Stimulated activated CD8-positive, alpha-beta memory T cell treated with anti-CD3 and anti-CD28 coated beads, Interleukin-2, amount 100 ng/mL, for 1 hour (primary cell): ENCODE measurements around the gene PTGDS.

Source experiments
- DNase-seq, 2 donors: peaks; one replicate each; pipeline ENCODE4 v3.0.0-alpha.2; 2020; ENCODE audit warnings: low read depth in 2 of 2

PTGDS gene

DNA sequence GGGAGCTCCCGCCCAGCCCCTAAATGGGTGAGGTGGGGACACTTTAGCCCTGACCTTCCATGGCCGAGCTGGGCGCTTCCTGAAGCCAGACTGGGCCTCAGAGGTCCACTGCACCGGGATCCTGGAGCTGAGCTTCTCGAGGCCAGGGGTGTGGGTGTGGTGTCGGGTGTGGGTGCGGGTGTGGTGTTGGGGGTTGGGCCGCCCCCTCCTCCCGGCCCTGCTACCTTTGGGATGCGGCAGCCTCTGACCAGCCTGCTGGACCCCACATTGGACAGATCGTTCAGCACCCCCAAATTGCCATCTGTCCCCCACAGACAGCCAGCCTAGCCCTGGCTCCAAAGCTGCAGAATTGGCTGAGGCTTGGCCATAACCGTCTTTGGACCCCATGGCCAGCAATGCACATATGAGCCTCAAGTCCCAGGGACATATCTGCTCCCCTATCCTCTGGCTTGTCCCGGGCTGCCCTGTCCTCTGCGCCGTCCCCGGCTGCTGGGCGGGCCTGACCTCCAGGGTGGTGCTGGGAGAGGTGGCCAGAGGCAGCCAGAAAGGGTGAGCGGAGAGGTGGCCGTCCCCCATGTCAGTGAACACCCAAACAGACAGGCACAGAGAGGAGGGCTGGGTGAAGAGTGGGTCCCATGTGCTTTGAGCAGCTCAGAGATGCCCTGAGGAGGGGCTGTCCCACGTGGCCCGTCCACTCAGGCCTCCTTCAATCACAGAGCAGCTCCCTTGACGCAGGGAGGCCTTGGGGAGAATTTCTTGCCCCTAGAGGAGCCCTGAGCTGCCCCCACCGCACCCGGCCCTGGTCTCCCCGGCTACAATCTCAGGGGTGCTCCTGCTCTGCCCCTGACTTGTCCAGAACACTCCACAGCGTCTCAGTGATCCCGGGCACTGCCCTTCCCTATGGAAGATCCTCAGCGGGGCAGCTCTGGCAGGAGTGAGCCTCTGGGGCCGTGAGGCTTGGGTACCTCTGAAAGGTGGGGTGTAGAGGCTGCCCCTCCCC lies 3.4 kb upstream of the PTGDS start:
- no peak for DNase-seq

- no peak for DNase-seq
Observed at GRCh38 chr9:136974817-136975535, 2.3 kb upstream of the PTGDS start.

DNA sequence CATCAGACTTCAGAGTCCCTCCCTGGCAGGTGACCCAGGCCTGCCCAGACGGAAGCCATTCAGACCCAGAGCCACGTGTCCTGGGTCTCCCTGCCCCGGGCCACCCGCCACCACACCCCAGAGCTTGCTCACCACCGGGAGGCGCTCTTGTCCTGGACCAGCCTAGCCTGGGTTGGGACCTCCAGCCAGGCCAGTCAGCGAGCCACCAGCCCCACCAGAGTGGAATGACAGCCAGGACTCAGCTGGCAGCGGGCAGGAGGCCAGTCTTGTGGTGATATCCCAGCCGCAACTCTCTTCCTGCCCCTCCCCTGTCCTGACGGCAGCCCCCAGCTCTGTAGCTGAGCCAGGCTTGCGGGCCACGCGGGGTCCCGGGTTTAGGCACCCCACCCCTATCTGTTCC lies 1.7 kb upstream of the PTGDS start:
- DNase-seq = no peak

DNA sequence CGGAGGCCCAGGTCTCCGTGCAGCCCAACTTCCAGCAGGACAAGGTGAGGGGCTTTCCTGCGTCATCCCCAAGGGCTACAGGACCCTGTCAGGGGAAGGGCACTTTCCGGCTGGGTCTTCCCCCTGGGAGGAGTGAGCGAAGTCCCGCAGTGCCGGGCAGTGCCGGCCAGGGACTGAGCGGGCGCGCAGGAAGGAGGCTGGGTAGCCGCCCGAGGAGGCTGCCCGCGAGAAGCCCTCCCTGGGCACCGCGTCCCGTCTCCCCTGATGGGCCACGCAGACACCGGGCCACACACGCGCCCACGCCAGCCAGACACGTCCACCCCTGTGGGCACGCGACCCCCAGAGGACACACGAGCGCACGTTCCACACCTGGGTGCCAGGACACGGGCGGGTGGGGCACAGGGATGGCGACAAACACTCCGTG lies 357 bp downstream of the PTGDS start:
- DNase-seq = no peak

DNA sequence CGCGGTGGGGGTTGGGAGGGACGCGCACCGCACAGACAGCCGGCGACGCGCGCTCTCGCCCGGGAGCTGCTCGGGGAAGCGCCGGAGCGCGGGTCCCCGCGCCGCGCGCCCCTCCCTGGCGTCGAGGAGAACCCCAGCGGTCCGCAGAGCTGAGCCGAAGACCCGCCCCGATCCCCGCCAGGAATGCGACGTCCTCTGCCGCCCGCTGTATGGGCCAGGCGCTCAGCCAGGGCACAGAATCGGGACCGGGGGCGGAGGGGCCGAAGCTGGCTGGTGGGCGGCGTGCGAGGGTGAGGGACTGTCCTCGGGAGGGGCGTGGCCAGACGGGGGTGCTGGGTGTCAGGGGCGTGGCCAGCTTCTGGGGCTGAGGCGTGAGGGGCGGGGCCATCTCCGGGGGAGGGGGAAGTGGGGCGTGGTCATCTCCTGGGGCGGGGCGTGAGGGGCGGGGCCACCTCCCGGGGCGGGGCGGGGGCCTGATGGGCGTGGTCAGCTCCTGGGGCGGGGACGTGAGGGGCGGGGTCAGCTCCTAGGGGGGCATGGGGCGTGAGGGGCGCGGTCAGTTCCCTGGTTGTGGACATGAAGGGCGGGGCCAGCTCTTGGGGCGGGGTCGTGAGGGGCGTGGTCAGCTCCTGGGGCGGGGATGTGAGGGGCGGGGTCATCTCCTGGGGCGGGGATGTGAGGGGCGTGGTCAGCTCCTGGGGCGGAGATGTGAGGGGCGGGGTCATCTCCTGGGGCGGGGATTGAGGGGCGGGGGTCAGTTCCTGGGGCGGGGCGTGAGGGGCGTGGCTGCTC lies 965 bp downstream of the PTGDS start:
- DNase-seq = peak; percentile 57 to 66

DNA sequence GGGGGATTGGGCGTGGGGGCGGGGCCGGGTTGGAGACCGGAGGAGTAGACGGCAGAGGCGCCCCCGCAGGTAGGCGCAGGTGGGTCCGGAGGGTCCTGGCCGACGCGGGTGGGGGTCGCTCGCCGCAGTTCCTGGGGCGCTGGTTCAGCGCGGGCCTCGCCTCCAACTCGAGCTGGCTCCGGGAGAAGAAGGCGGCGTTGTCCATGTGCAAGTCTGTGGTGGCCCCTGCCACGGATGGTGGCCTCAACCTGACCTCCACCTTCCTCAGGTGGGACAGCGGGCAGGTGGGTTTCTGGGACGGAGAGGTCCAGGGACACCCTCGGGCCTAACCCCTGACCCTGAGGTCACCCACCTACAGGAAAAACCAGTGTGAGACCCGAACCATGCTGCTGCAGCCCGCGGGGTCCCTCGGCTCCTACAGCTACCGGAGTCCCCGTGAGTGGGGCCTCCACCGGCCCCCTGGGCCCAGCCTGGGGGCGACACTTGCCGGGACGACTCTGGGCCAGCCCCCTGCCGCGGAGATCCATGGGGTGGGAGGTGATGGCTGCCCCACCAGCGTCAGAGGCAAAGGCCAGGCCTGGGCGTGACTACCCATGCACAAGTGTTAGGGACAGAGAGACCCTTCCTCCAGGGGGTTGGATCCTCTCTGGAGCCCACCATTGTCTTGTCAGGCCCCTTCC lies 1.7 kb downstream of the PTGDS start:
- DNase-seq = no peak

DNA sequence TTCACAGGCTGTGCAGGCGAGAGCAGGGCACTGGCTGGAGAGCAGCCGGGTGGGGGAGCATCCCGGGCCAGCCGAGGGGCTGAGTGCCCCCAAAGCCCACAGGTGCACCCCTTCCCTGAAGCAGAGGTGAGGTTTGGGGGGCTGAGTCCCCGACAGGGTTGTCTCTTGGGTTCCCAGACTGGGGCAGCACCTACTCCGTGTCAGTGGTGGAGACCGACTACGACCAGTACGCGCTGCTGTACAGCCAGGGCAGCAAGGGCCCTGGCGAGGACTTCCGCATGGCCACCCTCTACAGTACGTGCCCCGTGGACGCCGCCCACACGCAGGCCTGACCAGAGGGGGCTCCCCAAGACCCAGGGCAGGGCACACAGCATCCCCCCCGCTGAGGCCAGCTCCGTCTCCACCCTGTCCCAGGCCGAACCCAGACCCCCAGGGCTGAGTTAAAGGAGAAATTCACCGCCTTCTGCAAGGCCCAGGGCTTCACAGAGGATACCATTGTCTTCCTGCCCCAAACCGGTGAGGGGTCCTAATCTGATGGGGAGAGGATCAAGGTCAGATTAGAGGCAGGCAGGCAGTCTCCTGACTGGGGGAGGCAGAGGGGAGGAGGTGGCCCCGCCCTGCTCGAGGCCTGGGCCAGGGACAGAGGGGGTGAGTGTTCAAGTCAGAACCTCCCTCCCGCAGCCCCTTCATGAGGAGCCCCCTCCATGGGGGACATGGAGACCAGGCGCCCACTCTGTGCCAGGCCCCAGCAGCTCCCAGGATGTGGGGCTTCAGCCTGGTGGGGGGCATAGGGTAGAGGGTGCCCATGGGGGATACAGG lies 2.7 kb downstream of the PTGDS start:
- DNase-seq = no peak

GRCh38 chr9:136980669-136981478 lies 3.6 kb downstream of the PTGDS start:
- DNase-seq = no peak

- DNase-seq = no peak
Observed at GRCh38 chr9:136981588-136982231, 4.4 kb downstream of the PTGDS start.

DNA sequence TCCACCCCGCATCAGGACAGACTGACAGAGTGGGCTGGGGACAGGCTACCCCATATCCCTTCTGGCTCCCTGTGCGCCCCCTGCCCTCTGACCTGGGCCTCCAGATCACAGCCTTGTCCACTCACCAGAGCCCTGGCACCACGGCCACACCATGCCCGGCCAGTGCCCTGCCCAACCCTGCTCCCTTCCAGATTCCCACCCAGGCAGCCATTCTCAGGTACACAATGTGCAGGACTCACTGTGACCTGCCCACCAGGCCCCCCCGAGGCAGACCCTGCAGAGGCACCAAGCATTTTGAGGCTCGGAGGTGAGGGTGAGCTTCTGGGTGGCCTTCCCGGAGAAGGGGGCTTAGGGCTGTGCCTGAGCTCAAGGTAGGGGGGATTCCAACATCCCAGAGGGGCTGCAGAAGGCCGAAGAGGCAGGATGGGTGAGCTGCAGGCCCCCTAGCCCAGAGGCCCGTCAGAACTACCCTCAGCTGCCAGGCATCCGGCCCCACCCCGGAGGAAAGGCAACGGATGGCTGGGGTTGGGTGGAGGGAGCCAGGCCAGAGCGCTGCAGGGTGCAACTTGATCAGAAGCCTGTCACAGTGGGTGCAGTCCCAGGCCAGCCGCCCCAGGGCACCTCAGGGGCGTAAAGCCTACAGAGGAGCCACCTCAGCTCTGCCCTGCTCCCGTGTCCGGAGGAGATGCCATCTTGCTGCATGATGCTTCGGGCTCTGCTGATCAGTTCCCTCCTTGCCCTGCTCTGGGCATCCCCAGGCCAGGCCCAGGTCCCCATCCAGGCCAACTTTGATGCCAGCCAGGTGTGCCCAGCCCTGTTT lies 5.1 kb downstream of the PTGDS start, which contains the start of gene LCNL1:
LCNL1 (plus strand) TSS at position 762 of the 820 bp plus-strand sequence. CDS start 594 bp downstream, outside the sequence.
- no peak for DNase-seq

GRCh38 chr9:136983167-136983566 lies 5.9 kb downstream of the PTGDS start:
- no peak for DNase-seq

DNA sequence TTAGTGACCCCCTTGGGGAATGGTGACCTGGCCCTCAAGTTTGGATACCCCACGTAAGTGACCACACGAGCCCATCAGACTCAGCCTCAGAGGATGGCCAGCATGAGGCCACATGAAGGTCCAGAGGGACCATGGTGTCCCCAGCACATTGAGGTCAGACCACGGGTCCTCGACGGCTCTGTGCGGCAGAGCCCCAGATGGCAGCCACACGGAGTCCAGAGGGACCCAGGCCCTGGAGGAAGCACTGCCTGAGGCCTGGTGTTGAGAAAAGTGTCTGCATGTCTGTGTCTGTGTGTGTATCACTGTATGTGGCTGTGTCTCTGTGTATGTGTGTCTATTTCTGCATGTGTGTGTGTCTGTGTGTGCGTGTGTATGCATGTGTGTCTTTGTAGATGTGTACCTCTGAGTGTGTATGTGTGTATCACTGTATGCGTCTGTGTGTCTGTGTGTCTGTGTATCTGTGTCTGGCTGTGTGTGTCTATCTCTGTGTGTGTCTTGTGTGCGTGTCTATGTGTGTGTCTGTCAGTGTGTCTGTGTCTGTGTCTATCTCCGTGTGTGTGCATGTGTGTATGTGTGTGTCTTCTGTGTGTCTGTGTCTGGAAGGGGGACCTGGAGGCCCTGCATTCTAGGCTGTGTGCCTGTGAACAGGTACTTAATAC lies 6.5 kb downstream of the PTGDS start:
- no peak for DNase-seq

- no peak for DNase-seq
Observed at GRCh38 chr9:136984464-136985026, 7.2 kb downstream of the PTGDS start.

DNA sequence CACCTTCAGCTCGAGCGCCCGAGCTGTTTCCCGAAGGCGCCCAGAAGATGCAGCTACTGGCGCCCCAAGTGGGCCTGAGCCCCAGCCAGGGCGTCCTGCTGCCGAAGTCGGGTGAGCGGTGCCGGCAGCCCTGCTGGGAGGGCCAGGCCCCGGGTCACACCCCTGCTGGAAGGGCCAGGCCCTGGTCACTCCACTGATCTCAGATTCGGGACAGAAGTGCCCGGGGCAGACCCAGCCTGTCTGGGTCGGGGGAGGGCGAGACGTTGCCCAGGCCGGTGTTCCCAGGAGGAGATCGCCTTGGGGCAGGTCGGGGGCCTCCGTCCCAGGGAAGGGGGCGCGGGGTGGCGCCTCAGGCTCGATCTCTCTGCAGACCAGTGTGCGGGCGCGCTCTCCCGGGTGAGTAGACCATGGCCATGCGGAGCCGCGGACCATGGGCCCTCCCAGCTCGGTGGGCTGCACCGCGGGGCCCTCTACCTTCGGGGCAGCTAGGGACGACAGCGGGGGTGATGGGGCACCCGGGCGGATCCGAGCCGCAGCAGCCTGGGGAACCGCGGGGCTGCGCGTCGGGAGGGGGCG lies 7.8 kb downstream of the PTGDS start:
- no peak for DNase-seq

DNA sequence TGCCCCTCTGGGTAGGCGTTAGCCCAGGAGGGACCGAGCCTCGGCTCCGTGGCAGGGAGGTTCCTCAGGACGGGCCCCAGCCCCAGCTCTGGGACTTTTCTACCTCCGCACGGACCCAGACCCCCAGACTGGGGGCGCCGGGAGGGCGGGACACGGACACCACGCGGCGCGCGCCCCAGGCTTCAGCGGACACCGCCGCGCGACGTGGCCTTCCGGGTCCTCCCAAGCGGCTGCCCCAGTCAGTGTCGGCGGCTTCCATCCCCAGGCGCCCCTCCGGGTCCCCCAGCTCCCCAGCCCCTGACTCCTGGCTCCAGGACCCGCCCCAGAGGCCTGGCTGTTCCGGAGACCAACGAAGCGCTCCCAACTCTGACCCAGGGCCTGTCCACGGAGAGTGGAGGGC lies 8.5 kb downstream of the PTGDS start:
- DNase-seq = no peak

DNA sequence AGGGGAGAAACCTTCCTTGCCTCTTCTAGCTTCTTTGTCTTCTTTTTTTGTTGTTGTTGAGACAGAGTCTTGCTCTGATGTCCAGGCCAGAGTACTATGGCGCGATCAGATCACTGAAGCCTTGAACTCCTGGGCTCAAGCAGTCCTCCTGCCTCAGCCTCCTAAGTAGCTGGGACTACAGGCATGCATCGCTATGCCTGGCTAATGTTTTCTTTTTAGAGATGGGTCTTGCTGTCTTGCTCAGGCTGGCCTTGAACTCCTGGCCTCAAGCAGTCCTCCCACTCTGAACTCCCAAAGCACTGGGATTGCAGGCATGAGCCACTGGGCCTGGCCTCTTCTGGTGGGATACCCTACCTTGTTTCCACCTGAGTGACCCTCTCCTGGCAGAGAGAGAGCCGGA lies 11.6 kb downstream of the PTGDS start:
- DNase-seq = no peak
